Astrocyte (in vitro differentiated cells and primary cell): ENCODE data around the gene LMO1.

Source experiments
- CTCF ChIP-seq: IDR thresholded peaks from 2 replicates; pipeline ENCODE4 v1.5.1; 2011; ENCODE audit warnings: low read depth, mild to moderate bottlenecking, inconsistent platforms, low read length, moderate library complexity; ENCODE audit not compliant: insufficient read depth
- EZH2 ChIP-seq: IDR thresholded peaks from 2 replicates; pipeline ENCODE4 v1.6.1; 2012; ENCODE audit warnings: mild to moderate bottlenecking, low read length, inconsistent platforms; ENCODE audit not compliant: insufficient read depth

- TF ChIP-seq EZH2 (peak; percentile 63), CTCF (no peak)
Observed at GRCh38 chr11:8262552-8263108, 1.0 kb downstream of the LMO1 start.
